ENCODE data around the gene VCX3A. TPM values are rescaled to one million over a fixed set of nuclear protein-coding genes. Genes with fewer than 3 reads are reported as not detected.

Gene VCX3A
- total RNA-seq, 4 donors from 2014 or later, result not detected

DNA sequence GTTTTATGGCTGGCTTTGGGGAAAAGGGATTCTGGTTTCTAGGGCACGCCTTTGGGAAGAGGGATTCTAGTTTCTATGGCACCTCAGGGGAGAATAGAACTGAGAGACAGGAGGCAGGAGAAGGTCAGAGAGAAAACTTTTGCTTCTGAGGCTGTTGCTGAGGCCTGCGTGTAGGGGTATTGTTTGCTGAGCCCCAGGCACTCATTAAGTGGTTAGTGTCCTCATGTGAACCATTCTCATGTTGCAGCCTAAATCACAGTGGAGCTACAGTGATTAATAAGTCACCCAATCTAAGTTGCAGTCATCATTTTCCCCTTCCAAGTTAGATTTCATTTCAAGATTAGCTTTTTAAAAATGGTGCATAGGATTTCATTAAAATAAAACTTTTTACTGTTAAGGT lies 29.0 kb downstream of the VCX3A start:
- no peak overlapping the region for H3K27ac ChIP-seq
- 67 to 68% methylated on average over 1 to 2 of the region's 2 CpGs for WGBS, 2 donors
- intact Hi-C loops (cut with DNase I), result no loop called here
- no peaks in the 10 kb centered on the region for H3K36me3 ChIP-seq
- no peaks in the 10 kb centered on the region for H3K4me1 ChIP-seq
- H3K4me3 ChIP-seq, result no peak overlapping the region
- no peaks in the 10 kb centered on the region for H3K9me3 ChIP-seq
- no peak for TF ChIP-seq POLR2A (IDR thresholded peaks at IDR 0.05)
- DNase-seq, result no peak
- no peaks in the 10 kb centered on the region for H3K27me3 ChIP-seq

GRCh38 chrX:6500719-6501118 lies 34.2 kb downstream of the VCX3A start:
- H3K4me3 ChIP-seq, result no peak overlapping the region
- intact Hi-C loops (cut with DNase I), result no loop called here
- H3K9me3 ChIP-seq, result no peaks in the 10 kb centered on the region
- no peaks in the 10 kb centered on the region for H3K4me1 ChIP-seq
- 40 to 83% methylated on average over 1 of the region's 1 CpG for WGBS, 2 donors
- H3K27ac ChIP-seq, result no peak overlapping the region
- no peaks in the 10 kb centered on the region for H3K27me3 ChIP-seq
- no peak for DNase-seq
- TF ChIP-seq, protein P1, sequence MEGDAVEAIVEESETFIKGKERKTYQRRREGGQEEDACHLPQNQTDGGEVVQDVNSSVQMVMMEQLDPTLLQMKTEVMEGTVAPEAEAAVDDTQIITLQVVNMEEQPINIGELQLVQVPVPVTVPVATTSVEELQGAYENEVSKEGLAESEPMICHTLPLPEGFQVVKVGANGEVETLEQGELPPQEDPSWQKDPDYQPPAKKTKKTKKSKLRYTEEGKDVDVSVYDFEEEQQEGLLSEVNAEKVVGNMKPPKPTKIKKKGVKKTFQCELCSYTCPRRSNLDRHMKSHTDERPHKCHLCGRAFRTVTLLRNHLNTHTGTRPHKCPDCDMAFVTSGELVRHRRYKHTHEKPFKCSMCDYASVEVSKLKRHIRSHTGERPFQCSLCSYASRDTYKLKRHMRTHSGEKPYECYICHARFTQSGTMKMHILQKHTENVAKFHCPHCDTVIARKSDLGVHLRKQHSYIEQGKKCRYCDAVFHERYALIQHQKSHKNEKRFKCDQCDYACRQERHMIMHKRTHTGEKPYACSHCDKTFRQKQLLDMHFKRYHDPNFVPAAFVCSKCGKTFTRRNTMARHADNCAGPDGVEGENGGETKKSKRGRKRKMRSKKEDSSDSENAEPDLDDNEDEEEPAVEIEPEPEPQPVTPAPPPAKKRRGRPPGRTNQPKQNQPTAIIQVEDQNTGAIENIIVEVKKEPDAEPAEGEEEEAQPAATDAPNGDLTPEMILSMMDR (IDR thresholded peaks at IDR 0.05), result no peak
- TF ChIP-seq POLR2A (IDR thresholded peaks at IDR 0.05), result no peak
- no peaks in the 10 kb centered on the region for H3K36me3 ChIP-seq

DNA sequence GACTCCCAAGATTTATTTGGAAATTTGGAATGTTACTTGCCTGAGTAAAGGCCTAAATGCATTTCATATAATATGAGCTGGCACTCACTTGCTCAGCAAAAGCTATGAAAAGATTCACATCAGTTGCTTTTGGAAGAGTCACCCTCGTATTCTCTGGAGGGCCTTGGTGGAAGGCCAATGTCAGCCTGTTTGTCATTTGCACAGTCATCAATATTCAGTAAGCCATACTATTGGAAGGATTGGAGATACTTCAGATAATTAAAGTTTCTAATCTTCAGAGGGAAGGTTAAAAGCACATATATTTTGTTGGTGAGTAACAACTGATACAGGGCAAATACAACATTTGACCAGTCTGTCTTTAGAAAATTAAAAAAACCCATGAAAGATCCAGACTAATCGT lies 36.6 kb downstream of the VCX3A start:
- no peak overlapping the region for H3K4me3 ChIP-seq
- DNase-seq, result no peak
- TF ChIP-seq, protein P1 (IDR thresholded peaks at IDR 0.05), result no peak
- TF ChIP-seq POLR2A (IDR thresholded peaks at IDR 0.05), result no peak
- no peaks in the 10 kb centered on the region for H3K4me1 ChIP-seq
- no peaks in the 10 kb centered on the region for H3K36me3 ChIP-seq
- H3K27me3 ChIP-seq, result no peaks in the 10 kb centered on the region
- 56 to 67% methylated on average over 2 of the region's 2 CpGs for WGBS, 2 donors
- H3K27ac ChIP-seq, result no peak overlapping the region
- intact Hi-C loops (cut with DNase I), result no loop called here
- no peaks in the 10 kb centered on the region for H3K9me3 ChIP-seq

Data from esophagus squamous epithelium (tissue), 5 donors.